Adrenal gland (tissue), 12 donors: ENCODE data around the gene TMEM259. TPM values are rescaled to one million over a fixed set of nuclear protein-coding genes. Genes with fewer than 3 reads are reported as not detected.

ENCODE experiments used
- DNase-seq, 7 donors: peaks; one replicate each; pipeline ENCODE4 v3.0.0-alpha.2; 2019 to 2020
- H3K27ac ChIP-seq, 5 donors: fragments of 200-600 bp; sonication (generic) in 4 of 5; 1 replicate in 3 of 5; 2 replicates in 2 of 5; pipeline versions ENCODE4 v1.5.1 to v1.8.0; 2016 to 2020; ENCODE audit warnings: mild to moderate bottlenecking in 1 of 5
- H3K27me3 ChIP-seq: fragments of 200-600 bp; 2 replicates; pipeline ENCODE4 v1.8.0; 2021
- H3K36me3 ChIP-seq, 2 donors: fragments of 200-600 bp; replicated peaks in 1 of 2; 1 replicate in 1 of 2; 2 replicates in 1 of 2; pipeline versions ENCODE4 v1.5.1 to v1.8.0; 2018 to 2022
- H3K4me1 ChIP-seq, 2 donors: fragments of 200-600 bp; replicated peaks in 1 of 2; 1 replicate in 1 of 2; 2 replicates in 1 of 2; pipeline versions ENCODE4 v1.5.1 to v1.8.0; 2018 to 2021
- H3K4me3 ChIP-seq, 4 donors: fragments of 200-600 bp; sonication (generic) in 3 of 4; one replicate each; pipeline ENCODE4 v1.5.1; 2016 to 2018
- H3K9me3 ChIP-seq, 3 donors: fragments of 200-600 bp; sonication (generic) in 1 of 3; replicated peaks in 1 of 3; 1 replicate in 2 of 3; 2 replicates in 1 of 3; pipeline versions ENCODE4 v1.5.1 to v1.8.0; 2016 to 2021
- POLR2A ChIP-seq, 2 donors: fragments of 450-650 bp; IDR thresholded peaks; one replicate each; pipeline ENCODE4 v1.6.1; 2017; ENCODE audit warnings: antibody characterized with exemption in 2 of 2, mild to moderate bottlenecking in 2 of 2, moderate library complexity in 1 of 2
- WGBS, 4 donors: extraction: QIAGEN DNeasy Blood & Tissue Kit in 2 of 4; methylation state at CpG; one replicate each; pipeline versions ENCODE4 v1.1.5 to v1.1.7; 2013 to 2017; 5-methylcytosine and 5-hydroxymethylcytosine counted together
- intact Hi-C, 2 donors: fragments of 100-400 bp; cut with DNase I; formaldehyde crosslinking; loops; one replicate each; pipeline versions ENCODE4 v1.14.1 to v1.15.0; 2022 to 2023
- polyA plus RNA-seq, 3 donors: library from polyadenylated mRNA; stranded (reverse); fragments of 200-250 nt in 2 of 3; fragments of 350-450 nt in 1 of 3; fragmentation: Illumina TruSeq in 1 of 3; extraction: RNeasy Lipid Tissue Mini Kit (QIAGEN cat#74804) in 1 of 3; gene quantifications; one replicate each; pipeline ENCODE4 v1.2.3, GENCODE V29; 2013 to 2014
- total RNA-seq, 9 donors: library from RNA; depleted of rRNA in 4 of 9; stranded (reverse); fragments of >200 nt in 4 of 9; fragments of 120-200 nt in 1 of 9; fragmentation: NEBNext Ultra II Directional in 1 of 9; extraction: Animal tissue kit (Norgen Biotek cat#: 25700) in 1 of 9; gene quantifications; one replicate each; pipeline versions ENCODE4 v1.1.0 to v1.2.4, GENCODE V29; 2013 to 2023
- TF ChIP-seq, protein P1 (sequence below), 6 experiments: fragments of 450-650 bp in 4 of 6; fragments of 200-600 bp in 2 of 6; sonication (generic) in 1 of 6; IDR thresholded peaks; 1 replicate in 5 of 6; 2 replicates in 1 of 6; pipeline versions ENCODE4 v1.5.1 to v1.8.0; 2016 to 2021; ENCODE audit warnings: antibody characterized with exemption in 6 of 6, mild to moderate bottlenecking in 2 of 6, moderate library complexity in 1 of 6
- donor health status: healthy with polysubstance abuse.
- donor health status: Bipolar disorder and iron deficiency.
- donor health status: DM: yes; HTN: yes; CAD: no.
- donor health status: DM: no; HTN: no; CAD: no.
- donor health status: DM: no; HTN: no; CAD: no.
- donor health status: DM: yes; HTN: yes; CAD: no.

TMEM259 gene
- total and polyA plus RNA-seq, 12 donors: 79.4 to 743 (median 202) TPM

DNA sequence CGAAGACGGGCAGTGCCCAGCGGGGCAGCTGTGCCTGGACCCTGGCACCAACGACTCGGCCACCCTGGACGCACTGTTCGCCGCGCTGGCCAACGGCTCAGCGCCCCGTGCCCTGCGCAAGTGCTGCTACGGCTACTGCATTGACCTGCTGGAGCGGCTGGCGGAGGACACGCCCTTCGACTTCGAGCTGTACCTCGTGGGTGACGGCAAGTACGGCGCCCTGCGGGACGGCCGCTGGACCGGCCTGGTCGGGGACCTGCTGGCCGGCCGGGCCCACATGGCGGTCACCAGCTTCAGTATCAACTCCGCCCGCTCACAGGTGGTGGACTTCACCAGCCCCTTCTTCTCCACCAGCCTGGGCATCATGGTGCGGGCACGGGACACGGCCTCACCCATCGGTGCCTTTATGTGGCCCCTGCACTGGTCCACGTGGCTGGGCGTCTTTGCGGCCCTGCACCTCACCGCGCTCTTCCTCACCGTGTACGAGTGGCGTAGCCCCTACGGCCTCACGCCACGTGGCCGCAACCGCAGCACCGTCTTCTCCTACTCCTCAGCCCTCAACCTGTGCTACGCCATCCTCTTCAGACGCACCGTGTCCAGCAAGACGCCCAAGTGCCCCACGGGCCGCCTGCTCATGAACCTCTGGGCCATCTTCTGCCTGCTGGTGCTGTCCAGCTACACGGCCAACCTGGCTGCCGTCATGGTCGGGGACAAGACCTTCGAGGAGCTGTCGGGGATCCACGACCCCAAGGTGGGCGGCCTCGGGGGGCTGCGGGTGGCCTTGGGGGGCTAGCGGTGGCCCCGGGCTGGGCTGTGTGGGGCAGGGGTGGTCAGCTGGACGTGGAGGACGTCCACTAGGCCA is 15.9 kb downstream of the TMEM259 start:
- Histone ChIP-seq H3K4me1 (peaks cover 0 to 3% of the 10 kb centered on the region in 2 donors), H3K9me3 (no peaks in the 10 kb centered on the region), H3K4me3 (no peak overlapping the region), H3K27ac (no peak overlapping the region), H3K27me3 (peaks cover 8% of the 10 kb centered on the region), H3K36me3 (peaks cover 0 to 6% of the 10 kb centered on the region in 2 donors)
- WGBS, 4 donors: 84 to 88% (median 86%) methylated on average over 32 to 70 of the region's 70 CpGs
- intact Hi-C loops: no loop called here
- TF ChIP-seq, protein P1, sequence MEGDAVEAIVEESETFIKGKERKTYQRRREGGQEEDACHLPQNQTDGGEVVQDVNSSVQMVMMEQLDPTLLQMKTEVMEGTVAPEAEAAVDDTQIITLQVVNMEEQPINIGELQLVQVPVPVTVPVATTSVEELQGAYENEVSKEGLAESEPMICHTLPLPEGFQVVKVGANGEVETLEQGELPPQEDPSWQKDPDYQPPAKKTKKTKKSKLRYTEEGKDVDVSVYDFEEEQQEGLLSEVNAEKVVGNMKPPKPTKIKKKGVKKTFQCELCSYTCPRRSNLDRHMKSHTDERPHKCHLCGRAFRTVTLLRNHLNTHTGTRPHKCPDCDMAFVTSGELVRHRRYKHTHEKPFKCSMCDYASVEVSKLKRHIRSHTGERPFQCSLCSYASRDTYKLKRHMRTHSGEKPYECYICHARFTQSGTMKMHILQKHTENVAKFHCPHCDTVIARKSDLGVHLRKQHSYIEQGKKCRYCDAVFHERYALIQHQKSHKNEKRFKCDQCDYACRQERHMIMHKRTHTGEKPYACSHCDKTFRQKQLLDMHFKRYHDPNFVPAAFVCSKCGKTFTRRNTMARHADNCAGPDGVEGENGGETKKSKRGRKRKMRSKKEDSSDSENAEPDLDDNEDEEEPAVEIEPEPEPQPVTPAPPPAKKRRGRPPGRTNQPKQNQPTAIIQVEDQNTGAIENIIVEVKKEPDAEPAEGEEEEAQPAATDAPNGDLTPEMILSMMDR (IDR thresholded peaks at IDR 0.05): no peak
- TF ChIP-seq POLR2A (IDR thresholded peaks at IDR 0.05): no peak
- DNase-seq: no peak

DNA sequence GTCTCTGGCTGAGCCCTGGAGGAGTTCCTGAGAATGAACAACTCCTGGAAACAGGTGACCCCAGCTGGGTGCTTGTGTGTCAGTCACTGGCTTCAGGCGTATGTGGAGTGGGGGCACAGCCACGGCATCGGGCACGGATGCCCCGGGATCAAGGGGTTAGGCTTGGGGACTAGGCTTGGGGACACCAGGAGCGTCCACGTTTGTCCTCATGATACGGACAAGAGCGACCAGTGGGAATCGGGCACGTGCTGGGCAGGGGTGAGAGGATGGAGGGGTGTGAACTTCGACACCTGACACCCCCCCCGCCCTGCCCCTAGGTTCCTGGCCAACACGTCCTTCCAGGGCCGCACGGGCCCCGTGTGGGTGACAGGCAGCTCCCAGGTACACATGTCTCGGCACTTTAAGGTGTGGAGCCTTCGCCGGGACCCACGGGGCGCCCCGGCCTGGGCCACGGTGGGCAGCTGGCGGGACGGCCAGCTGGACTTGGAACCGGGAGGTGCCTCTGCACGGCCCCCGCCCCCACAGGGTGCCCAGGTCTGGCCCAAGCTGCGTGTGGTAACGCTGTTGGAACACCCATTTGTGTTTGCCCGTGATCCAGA is 16.6 kb downstream of the TMEM259 start:
- intact Hi-C loops: no loop called here
- Histone ChIP-seq H3K27ac (no peak overlapping the region), H3K4me3 (no peak overlapping the region), H3K4me1 (peaks cover 0 to 3% of the 10 kb centered on the region in 2 donors), H3K36me3 (no peaks in the 10 kb centered on the region), H3K9me3 (no peaks in the 10 kb centered on the region), H3K27me3 (peaks cover 12% of the 10 kb centered on the region)
- no peak for DNase-seq
- no peak for TF ChIP-seq POLR2A (IDR thresholded peaks at IDR 0.05)
- TF ChIP-seq, protein P1 (IDR thresholded peaks at IDR 0.05): no peak
- 60 to 83% (median 71%) methylated on average over 3 to 32 of the region's 32 CpGs for WGBS, 4 donors

DNA sequence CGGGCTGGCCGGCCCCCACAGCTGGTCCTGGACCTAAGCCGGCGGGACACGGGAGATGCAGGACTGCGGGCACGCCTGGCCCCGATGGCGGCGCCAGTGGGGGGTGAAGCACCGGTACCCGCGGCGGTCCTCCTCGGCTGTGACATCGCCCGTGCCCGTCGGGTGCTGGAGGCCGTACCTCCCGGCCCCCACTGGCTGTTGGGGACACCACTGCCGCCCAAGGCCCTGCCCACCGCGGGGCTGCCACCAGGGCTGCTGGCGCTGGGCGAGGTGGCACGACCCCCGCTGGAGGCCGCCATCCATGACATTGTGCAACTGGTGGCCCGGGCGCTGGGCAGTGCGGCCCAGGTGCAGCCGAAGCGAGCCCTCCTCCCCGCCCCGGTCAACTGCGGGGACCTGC is 17.6 kb downstream of the TMEM259 start:
- no peaks in the 10 kb centered on the region for H3K9me3 ChIP-seq
- no peak overlapping the region for H3K4me3 ChIP-seq
- peaks cover 16% of the 10 kb centered on the region for H3K27me3 ChIP-seq
- TF ChIP-seq, protein P1 (IDR thresholded peaks at IDR 0.05): no peak
- TF ChIP-seq POLR2A (IDR thresholded peaks at IDR 0.05): no peak
- H3K4me1 ChIP-seq: peaks cover 0 to 3% of the 10 kb centered on the region in 2 donors
- WGBS, 4 donors: 82 to 100% (median 87%) methylated on average over 1 to 37 of the region's 37 CpGs; no CpG with 5 or more reads in 1 of the 4 donors
- no peak overlapping the region for H3K27ac ChIP-seq
- no peak for DNase-seq
- intact Hi-C loops: no loop called here
- no peaks in the 10 kb centered on the region for H3K36me3 ChIP-seq

DNA sequence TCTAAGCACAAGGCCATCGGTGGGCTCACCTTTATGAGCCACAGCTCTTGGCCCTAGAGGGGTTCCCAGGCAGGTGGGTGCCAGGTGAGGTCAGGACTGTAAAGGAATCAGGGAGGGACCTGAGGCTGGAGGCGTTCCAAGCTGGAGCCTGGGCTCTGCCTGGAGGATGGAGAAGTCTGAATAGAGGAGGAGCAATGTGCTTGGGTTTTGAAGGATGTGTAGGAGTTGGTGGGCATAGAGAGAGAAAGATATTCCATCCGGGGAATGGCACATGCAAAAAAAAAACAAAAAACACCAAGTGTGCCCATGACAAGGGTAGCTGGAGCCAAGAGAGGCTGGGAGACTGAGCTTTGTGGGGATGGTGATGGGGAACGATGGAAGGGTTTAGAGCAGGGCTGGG is 18.3 kb downstream of the TMEM259 start:
- intact Hi-C loops: no loop called here
- Histone ChIP-seq H3K27ac (no peak overlapping the region), H3K4me1 (peaks cover 0 to 3% of the 10 kb centered on the region in 2 donors), H3K36me3 (no peaks in the 10 kb centered on the region), H3K4me3 (no peak overlapping the region), H3K27me3 (peaks cover 18% of the 10 kb centered on the region), H3K9me3 (no peaks in the 10 kb centered on the region)
- WGBS, 4 donors: 79 to 84% (median 80%) methylated on average over 4 of the region's 4 CpGs
- TF ChIP-seq POLR2A (IDR thresholded peaks at IDR 0.05): no peak
- TF ChIP-seq, protein P1 (IDR thresholded peaks at IDR 0.05): no peak
- no peak for DNase-seq
